GM21723 (cell line): Measurements from ENCODE around the gene COL26A1.
"Not testable (repeated sequence)": the region's sequence is repeated elsewhere in the genome, so short reads cannot be mapped to it uniquely, and the experiment has no call there.

Source experiments
- ATAC-seq: cut with Tn5 transposase; IDR thresholded peaks from one replicate; pipeline ENCODE4 v1.9.1; 2021; ENCODE audit warnings: mild to moderate bottlenecking, moderate library complexity; ENCODE audit not compliant: unreplicated experiment

Gene COL26A1

DNA sequence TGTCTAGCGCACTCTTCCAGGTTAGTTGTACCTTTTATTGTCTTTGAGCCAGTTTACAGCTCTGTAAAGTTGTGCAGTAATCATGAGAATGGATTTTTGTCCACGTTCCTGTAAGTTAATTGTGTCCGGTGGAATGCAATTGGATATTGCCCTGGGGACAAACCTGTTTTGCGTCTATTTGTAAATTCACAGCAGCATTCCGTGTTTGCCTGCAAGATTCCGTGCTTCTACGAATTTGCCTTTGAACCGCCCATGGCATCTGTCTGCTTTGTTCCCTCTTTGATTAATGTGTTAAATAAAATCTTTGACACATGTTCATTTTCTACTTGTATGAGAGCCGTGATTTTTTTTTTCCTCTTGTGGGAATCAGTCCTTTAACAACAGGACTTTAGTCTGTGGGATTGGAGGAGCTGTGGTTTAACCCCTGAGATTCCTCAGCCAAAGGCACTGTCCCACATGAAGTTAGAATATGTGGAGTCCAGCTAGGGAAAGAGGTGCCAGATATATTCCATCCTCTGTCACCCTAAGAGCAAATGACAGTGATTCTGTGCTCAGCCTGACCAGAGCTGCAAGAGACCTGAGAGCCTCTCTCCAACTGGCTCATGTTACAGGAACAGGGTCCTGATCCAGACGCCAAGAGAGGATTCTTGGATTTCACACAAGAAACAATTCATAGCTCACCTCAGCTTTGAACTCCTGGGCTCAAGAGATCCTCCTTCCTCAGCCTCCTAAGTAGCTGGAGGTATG, 126.3 kb downstream of the COL26A1 start:
- no peak for ATAC-seq

DNA sequence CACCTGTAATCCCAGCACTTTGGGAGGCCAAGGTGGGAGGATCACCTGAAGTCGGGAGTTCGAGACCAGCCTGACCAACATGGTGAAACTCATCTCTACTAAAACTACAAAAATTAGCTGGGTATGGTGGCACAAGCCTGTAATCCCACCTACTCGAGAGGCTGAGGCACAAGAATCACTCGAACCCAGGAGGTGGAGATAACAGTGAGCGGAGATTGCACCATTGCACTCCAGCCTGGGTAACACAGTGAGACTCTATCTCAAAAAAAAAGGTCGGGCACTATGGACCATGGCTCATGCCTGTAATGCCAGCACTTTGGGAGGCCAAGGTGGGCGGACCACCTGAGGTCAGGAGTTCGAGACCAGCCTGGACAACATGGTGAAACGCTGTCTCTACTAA, 127.8 kb downstream of the COL26A1 start:
- not testable (repeated sequence) for ATAC-seq

DNA sequence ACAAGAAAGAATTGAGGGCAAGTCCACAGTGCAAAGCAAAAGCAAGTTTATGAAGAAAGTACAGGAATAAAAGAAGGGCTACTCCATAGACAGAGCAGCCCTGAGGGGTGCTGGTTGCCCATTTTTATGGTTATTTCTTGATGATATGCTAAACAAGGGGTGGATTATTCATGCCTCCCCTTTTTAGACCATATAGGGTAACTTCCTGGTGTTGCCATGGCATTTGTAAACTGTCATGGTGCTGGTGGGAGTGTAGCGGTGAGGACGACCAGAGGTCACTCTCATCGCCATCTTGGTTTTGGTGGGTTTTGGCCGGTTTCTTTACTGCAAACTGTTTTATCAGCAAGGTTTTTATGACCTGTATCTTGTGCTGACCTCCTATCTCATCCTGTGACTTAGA, 128.8 kb downstream of the COL26A1 start:
- not testable (repeated sequence) for ATAC-seq

DNA sequence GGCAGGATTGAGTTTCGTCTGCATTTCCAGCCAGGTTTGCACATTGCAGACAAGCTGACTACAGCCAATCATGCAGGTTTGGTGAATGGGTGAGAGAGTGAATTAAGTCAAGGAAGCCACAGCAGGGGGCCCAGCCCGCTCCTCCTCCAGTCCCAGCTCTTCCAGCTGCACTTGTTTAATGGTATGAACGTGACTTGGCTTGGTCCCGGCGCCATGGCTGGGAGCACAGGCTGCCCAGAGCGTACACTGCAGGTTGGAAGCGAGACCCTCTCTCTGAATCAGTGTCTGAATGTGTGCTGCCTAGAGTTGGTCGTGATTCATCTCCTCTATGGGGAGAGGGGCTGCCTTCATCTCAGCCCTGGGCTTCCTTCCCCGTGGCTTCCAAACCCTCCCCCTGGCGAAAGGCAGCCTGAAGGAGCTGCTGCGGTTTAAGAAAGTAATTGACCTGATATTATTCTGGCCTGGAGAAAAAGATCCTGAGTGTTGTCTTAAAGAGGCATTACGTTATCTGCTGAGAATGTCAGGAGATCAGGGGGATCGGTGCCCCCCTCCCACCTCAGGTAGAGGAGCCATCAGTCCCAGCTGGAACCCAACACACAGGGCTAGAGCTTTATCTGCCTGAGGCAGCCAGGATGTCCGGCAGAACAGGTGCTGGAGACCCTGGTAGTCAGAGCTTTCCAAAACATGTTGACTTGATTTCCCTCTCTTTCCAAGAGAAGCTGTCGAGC, 132.1 kb downstream of the COL26A1 start:
- no peak for ATAC-seq

DNA sequence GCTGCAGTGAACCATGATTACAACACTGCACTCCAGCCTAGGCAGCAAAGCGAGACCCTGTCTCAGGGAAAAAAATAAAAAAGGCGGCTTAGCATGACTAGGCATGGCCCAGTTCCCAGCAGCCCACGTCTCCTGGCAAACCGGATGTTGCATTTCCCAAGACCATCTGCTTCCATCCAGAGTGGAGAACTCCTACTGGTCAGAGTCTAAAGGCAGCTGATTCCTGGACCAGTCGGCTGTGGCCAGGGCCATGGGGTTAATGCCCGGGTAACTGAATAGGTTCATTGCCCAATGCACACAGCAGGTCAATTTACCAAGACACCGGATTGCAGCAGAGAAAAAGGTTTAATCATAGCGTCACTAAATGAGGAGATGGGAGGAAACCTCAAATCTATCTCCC, 133.3 kb downstream of the COL26A1 start:
- no peak for ATAC-seq

DNA sequence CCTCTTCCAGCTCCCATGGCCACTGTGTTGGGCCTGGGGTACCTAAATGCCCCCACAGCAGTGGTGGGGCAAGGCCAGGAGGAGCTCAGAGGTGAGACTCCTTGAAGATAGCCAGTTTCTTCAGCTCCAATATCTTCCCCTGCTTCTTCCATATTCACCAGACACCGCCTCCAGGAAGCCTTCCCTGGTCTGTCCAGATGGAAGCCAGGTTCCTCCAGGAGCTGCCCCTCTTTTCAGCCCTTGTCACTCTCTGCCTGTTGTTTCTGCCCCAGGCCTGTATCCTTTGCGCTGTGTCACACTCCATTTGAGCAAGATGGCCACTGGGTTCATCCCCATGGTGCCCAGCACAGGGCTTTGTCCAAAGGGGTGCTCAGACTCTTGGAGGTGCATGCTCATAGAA, 138.7 kb downstream of the COL26A1 start:
- ATAC-seq = no peak

DNA sequence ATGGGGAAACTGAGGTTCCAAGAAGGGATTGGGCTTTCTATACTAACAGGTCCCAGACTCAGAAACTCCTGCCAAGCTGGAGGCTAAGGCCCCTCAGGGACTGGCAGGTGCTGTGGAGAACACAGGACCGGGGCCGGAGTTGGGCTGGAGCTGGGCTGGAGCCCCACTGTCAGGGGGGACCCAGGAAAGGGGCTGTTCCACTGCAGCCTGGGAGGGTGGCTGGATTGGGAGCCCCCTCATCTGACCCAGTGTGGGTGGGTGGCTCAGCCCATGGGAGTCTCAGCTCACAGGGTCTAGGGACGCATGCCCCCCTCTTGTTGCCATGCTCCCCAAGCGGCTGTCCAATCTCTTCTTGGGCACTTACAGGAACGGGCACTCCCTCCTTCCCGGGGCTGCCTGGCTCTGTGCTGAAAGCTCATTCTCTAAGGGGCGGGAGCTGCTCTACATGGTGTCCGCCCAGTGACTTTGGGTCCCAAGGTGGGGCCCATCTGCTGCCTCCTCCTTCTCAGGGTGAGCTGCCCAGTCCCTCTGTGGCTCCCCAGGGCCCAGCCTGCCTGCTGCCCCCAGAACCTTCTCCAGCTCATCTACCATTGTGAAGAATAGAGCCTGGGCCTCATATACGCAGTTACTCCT, 139.9 kb downstream of the COL26A1 start:
- no peak for ATAC-seq

DNA sequence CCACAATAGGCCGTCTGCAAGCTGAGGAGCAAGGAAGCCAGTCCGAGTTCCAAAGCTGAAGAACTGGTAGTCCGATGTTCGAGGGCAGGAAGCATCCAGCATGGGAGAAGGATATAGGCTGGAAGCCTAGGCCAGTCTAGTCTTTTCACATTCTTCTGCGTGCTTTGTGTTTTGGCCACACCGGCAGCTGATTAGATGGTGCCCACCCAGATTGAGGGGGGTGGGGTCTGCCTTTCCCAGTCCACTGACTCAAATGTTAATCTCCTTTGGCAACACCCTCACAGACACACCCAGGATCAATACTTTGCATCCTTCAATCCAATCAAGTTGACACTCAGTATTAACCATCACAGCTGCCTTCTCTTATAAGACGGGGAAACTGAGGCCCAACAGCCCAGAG, 142.8 kb downstream of the COL26A1 start:
- ATAC-seq = not testable (repeated sequence)

DNA sequence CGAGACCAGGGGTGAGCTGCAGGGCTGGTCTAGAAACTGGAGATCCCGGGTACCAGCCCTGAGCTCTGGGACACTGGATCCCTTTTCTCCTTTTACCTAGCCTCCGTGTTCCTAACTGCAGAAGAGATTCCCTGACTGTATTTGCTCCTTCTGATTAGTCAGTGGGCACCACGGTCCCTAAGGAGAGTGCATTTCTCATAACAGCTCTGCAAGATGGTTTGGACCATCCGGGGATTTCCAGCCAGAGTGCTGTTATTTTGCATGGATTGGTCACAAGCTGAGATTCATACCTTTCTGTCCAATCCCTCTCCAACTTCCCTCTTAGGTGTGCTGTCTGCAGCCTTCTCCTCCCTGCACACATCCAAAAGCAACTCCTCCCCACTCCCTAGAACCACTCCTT, 143.9 kb downstream of the COL26A1 start:
- no peak for ATAC-seq

DNA sequence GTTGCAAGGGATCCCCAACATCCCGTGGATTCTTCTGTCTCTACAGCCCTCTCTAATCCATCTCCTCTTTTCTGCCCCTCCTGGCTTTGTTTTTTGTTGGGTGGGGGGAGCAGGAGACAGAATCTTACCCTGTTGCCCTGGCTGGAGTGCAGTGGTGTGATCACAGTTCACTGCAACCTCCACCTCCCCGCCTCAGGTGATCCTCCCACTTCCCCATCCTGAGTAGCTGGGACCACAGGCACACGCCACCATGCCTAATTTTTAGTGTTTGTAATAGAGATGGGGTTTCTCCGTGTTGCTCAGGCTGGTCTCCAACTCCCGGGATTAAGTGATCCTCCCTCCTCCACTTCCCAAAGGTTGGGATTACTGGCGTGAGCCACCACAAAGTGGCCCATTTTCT, 144.7 kb downstream of the COL26A1 start:
- no peak for ATAC-seq

DNA sequence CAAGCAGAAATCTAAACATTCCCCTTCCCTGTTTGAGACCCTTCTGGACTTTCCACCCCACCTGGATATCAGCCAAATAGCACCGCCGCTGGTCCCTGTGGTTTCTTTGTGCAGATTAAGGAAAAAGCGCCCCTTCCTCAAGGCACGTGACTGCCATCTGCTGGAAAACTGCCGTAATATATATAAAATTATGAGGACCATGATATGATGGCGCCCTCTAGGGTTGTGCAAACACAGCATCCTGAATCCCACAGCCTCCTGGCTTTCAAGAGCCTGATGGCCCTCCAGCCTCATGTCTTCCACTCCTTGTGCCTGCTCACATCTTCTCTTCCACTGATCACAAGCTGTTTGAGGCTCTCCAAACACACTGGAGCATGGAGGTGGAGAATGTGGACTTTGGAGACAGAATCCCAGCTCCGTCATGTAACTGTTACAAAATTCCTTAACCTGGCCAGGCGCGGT, 145.1 kb downstream of the COL26A1 start:
- no peak for ATAC-seq

DNA sequence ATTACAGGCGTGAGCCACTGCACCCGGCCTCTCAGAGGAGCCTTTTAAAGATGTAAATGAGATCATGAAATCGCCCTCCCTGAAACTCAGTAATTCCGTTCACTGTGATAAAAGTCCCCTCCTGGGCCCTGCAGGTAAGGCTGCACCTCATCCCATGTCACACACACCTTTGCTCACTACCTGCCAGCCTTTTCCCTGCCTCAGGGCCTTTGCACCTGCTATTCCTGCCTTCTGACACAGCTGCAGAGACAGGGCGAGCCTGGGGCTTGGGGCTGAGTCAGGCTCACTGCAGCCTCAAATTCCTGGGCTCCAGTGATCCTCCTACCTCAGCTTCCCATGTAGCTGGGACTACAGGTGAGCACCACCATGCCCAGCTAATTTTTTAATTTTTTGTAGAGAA, 147.6 kb downstream of the COL26A1 start:
- no peak for ATAC-seq

DNA sequence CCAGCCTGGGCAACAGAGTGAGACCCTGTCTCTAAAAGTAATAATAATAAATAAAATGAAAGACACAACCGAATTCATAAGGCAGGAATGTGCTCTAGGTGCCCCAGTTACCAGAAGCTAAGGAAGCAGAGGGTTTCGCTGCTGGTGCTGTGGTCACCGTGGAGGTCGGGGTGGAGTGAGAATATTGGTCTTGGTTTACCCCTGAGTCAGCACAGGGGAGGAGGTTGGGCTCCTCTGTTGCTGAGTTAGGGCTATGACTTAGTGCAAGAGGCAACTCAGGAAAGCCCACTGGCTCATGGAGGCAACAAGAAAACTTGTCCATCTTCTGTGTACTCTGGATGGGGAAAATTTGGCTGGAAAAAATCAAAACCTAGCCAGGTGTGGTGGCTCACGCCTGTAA, 149.3 kb downstream of the COL26A1 start:
- no peak for ATAC-seq

DNA sequence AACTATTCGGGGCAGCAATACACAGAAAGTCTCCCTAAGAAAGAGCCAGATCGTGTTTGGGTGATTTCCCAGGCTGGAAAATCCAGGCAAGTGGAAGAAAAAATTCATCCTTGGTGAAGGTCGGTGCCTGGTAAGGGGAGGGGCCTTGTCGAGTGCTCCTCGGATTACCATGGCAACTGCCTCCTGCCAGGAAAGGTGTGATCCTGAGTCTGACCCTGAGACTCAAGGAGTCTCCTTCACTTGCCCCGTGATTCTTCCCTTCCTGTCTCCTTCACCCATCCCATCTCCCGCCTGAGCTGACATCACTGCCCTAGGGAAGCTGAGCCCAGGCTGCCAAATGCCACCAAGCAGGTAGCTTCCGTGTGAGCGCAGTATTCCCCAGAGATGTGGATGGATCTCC, 154.2 kb downstream of the COL26A1 start:
- no peak for ATAC-seq

DNA sequence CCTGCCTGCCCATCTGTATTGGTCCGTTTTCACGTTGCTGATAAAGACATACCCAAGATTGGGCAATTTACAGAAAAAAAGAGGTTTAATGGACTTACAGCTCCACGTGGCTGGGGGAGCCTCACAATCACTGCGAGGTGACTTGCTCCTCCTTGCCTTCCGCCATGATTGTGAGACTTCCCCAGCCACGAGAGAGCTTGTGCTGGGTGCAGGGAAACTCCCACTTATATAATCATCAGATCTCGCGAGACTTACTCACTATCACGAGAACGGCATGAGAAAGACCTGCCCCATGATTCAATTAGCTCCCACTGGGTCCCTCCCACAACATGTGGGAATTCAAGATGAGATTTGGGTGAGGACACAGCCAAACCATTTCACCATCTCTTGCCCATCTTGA, 154.6 kb downstream of the COL26A1 start:
- no peak for ATAC-seq

DNA sequence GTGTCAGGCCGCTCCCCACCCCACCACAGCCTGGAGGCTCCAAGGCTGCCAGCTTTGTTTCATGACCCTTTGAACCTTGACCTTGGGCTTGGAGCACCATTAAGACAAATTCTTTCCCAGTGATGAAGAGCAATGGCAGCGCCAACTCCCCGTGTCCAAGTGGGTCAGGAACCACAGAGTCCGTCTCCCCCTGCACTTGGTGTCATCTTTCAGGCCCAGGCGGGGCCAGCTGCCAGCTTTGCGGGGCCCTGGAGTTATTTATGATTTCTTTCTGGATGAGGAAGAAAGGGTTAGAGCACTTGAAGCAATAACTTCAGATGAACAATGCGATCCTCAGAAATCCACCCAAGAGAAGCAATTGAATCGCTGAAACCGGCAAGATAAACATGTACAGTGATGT, 155.7 kb downstream of the COL26A1 start:
- no peak for ATAC-seq

DNA sequence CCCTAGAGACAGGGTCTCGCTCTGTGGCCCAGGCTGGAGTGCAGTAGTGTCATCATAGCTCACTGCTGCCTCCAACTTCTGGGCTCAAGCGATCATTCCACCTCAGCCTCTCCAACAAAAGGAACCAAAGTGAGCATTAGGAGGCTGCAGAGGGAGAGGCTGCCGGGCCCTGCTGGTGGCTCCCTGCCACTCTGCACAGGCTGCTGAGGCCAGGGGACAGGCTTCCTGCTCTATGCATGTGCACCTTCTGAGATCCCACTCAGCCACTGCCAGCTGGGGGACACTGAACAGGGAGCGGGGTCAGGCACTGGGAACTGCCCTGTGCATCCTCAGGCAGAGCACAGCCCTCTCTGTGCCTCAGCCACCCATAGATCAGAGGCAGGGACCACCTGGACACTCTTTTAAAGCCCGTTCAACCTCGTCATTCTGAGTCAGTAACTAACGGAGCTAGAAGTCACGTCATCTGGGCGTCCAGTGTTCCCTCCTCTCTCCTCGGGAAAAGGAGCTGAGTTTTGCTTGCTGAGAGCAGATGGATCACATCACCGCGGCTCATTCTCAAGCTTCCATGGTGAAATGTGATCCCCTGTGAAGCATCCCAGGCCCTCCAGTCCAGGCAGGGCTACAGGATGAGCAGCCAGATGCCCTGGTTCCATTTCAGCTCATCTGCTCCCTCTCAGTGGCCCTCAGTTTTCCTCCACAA, 156.8 kb downstream of the COL26A1 start:
- no peak for ATAC-seq

DNA sequence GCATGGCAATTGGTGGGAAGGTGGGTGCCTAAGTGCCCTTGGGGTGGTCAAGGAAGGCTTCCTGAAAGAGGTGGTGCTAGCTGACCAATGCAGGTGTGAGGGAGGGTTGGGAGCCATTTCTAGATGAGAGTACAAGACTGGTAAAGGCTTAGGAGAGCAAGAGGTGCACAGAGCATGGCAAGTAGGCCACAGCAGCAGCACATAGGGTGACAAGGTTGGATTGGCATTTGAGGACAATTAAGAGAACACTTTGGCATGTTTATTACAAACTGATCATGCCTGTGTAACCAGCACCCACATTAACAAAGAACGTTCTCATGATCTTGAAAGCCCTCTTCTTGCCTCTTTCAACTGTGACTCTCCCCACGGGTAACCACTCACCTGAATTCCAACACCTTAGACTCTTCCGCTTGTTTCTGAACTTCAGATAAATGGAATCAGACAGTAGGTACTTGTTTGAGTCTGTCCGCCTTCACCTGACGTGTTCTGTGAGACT, 158.8 kb downstream of the COL26A1 start:
- ATAC-seq = no peak

DNA sequence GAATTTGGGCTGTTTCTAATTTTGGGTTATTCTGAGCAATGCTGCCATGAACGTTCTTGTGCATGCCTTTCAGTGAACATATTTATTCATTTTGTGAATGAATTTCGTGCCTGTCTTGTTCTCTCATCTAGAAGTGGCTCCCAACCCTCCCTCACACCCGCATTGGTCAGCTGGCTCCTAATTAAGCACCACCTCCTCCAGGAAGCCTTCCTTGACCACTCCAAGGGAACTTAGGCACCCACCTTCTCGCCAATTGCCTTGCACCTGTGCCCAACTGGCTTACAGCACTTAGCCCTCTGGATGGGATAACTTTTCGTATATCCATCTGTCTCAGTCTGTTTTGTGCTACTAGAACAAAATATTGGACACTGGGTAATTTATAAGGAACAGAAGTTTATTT, 159.3 kb downstream of the COL26A1 start:
- ATAC-seq = no peak

DNA sequence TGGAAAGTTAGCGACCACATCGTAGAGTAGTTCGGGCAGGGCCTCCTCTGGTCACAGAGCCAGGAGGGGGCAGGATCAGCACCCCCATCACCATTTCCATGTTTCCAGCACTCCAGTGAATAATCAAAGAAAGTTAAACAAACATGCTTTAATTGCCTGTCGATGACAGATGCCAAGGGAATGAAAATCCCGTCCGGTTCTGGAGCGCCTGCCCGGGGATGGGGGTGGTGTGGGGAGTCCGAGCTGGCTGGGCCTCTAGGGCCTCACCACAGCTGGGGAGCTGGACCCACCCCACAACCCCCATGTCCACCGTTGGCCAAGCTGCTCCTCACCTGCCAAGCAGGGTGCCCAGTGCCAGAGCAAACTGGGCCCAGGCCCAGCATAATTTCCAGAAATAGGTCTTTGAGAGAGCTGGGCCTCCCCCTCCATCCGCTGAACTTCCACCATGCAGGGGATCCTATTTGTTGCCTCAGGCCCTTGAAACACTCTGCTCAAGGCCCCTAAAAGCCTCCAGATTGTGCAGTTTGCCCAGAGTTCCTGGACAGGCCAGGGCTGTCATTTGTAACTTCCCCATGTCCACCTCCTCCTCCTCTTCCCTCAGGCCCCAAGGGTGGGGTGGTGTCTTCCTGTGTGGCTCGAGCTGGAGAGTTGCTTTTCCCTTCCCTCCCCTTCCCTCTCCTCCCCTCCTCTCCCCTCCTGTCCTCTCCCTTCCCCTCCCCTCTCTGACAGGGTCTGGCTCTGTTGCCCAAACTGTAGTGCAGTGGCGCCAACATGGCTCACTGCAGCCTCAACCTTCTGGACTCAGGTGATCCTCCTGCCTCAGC, 165.4 kb downstream of the COL26A1 start:
- no peak for ATAC-seq
